ENCODE data around the gene NDUFS7. TPM values are rescaled to one million over a fixed set of nuclear protein-coding genes. Genes with fewer than 3 reads are reported as not detected.

Gene NDUFS7
- total RNA-seq, 4 donors from 2014 or later = 259 to 497 (median 377) TPM

DNA sequence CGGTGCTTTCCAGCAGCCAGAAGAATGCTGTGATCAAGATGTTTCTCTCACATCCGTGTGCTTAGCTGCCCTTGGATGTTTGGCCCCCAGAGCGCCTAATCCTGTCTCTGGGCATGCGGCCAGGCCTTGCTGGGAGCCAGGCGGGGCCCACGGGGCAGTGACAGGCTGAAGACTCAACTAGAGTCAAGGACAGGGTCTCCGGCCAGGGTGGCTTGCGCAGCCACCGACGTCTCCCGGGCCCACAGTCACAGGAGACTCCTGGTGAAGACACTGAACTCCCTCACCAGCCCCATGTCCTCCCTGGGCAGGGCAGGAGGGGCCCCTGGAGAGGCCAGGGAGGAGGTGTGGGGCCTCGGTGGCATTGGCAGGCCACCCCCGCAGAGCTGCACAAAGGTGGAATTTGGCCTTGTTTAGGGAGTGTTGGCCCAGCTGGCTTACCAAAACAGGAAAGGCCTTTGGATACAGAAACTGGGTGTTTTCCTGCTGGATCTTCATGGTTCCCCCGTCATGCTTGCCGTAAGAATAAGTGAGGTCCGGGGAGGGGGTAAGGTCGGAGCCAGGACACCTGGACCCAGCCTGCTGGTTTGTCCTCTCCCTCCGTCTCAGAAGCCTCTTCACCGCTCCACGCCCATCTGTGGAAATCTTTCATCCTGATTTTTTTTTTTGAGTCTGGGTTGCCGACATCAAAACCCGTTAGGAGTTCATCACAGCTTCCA lies 10.0 kb upstream of the NDUFS7 start:
- peak; percentile 14 to 18 for ATAC-seq
- TF ChIP-seq, protein P1, sequence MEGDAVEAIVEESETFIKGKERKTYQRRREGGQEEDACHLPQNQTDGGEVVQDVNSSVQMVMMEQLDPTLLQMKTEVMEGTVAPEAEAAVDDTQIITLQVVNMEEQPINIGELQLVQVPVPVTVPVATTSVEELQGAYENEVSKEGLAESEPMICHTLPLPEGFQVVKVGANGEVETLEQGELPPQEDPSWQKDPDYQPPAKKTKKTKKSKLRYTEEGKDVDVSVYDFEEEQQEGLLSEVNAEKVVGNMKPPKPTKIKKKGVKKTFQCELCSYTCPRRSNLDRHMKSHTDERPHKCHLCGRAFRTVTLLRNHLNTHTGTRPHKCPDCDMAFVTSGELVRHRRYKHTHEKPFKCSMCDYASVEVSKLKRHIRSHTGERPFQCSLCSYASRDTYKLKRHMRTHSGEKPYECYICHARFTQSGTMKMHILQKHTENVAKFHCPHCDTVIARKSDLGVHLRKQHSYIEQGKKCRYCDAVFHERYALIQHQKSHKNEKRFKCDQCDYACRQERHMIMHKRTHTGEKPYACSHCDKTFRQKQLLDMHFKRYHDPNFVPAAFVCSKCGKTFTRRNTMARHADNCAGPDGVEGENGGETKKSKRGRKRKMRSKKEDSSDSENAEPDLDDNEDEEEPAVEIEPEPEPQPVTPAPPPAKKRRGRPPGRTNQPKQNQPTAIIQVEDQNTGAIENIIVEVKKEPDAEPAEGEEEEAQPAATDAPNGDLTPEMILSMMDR (IDR thresholded peaks at IDR 0.05 in 4 of 5, conservative IDR thresholded peaks at IDR 0.05 in 1 of 5) = no peak
- TF ChIP-seq POLR2A (IDR thresholded peaks at IDR 0.05) = peak in 1 of 2 donors; percentile 2
- Histone ChIP-seq H3K27me3 (no peaks in the 10 kb centered on the region), H3K4me1 (peaks cover 0 to 3% of the 10 kb centered on the region in 2 donors), H3K4me3 (no peak overlapping the region), H3K36me3 (peaks cover 0 to 59% of the 10 kb centered on the region in 2 donors), H3K27ac (peak overlapping the region; percentile 55 to 76 (median 70)), H3K9me3 (no peaks in the 10 kb centered on the region)
- intact Hi-C loops (cut with DNase I; ENCODE audit: low total_unique reads) (no loop called here), in situ Hi-C loops (cut with MboI; ENCODE audit: low sequenced_read_pairs in 4 of 4) (no loop called here)
- DNase-seq = no peak

DNA sequence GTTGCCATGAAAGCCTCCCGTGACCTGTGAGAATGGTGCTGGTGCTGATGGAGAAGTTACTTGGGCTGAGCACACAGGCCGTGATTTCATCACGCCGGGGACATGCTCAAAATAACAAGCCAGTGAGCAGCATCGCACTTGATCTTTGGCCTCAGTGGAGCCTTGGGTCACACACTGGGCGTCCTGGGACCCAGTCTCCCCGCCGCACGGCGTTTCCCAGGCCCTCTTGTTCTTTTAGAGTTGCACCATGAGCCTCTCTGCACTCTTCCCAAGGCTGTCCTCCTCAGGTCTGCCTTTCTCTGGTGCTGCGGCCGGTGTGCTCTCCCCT lies 9.5 kb upstream of the NDUFS7 start:
- H3K27ac ChIP-seq = peak overlapping the region; percentile 55 to 76 (median 70)
- peaks cover 0 to 57% of the 10 kb centered on the region in 2 donors for H3K36me3 ChIP-seq
- TF ChIP-seq, protein P1 (IDR thresholded peaks at IDR 0.05 in 4 of 5, conservative IDR thresholded peaks at IDR 0.05 in 1 of 5) = no peak
- TF ChIP-seq POLR2A (IDR thresholded peaks at IDR 0.05) = peak in 1 of 2 donors; percentile 3
- peak; percentile 39 to 49 for ATAC-seq
- intact Hi-C loops (cut with DNase I; ENCODE audit: low total_unique reads) (no loop called here), in situ Hi-C loops (cut with MboI; ENCODE audit: low sequenced_read_pairs in 4 of 4) (no loop called here)
- peaks cover 0 to 3% of the 10 kb centered on the region in 2 donors for H3K4me1 ChIP-seq
- no peak overlapping the region for H3K4me3 ChIP-seq
- no peaks in the 10 kb centered on the region for H3K27me3 ChIP-seq
- H3K9me3 ChIP-seq = no peaks in the 10 kb centered on the region
- peak in 1 of 2 donors; percentile 32 for DNase-seq

DNA sequence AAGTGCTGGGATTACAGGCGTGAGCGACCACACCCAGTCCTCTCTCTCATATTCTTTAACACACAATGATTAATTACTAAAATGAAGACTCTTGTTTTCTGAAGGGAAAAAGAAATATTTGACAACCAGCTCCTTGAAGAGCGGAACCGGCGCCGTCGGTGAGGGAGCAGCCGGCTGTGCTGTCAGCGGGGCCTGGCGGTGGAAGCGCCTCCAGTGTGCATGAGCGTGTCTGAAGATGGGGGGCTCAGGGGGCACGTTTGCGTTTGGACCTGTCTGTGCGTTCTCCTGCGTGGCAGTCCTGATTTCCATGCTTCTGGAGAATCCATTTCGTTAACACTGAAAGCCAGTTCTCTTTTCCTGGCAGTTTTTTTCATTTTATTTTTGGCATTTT lies 7.3 kb upstream of the NDUFS7 start:
- Histone ChIP-seq H3K27ac (no peak overlapping the region), H3K27me3 (no peaks in the 10 kb centered on the region), H3K9me3 (no peaks in the 10 kb centered on the region), H3K36me3 (peaks cover 0 to 36% of the 10 kb centered on the region in 2 donors), H3K4me1 (peaks cover 1 to 4% of the 10 kb centered on the region in 2 donors), H3K4me3 (no peak overlapping the region)
- TF ChIP-seq POLR2A (IDR thresholded peaks at IDR 0.05) = no peak
- TF ChIP-seq, protein P1 (IDR thresholded peaks at IDR 0.05 in 4 of 5, conservative IDR thresholded peaks at IDR 0.05 in 1 of 5) = no peak
- ATAC-seq (no peak), DNase-seq (no peak)
- in situ Hi-C loops (cut with MboI; ENCODE audit: low sequenced_read_pairs in 4 of 4) = no loop called here
- intact Hi-C loops (cut with DNase I; ENCODE audit: low total_unique reads) = no loop called here

DNA sequence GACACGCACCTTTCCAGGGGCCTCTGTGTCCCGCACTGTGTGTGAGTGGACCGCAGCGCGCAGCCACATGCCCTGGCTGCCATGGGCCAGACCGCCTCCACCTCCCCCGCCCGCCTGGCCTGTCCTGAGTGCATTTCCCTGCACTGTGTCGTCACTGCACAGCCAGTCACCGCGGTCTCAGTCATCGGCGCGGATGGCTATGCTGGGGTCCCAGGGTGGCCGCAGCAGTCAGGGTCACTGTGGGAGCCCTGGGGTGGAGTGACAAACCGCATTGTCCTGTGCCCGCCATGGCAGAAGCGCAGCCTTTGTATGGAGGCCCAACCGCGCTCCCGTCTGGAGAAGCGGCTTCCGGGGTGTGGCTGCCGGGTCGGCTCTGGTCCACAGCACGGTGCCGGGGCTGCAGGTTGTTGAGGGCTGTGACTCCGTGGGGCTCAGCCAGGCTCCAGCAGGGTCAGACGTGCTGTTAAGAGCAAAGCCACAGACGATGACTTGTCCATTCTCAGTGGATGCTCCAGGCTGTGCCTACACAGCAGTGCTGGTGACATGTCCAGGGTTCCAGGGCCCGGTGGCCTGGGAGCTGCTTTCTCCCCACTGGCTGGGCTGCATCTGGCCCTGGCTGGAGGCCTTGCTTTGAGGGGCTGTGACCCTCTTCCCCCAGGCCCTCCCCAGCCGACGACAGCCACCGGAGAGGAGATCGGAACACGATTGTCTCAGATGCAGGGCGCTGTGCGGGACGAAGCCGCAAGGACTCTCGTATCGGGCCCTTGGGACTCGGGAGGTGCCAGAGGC lies 6.3 kb upstream of the NDUFS7 start:
- Histone ChIP-seq H3K27me3 (no peaks in the 10 kb centered on the region), H3K4me3 (no peak overlapping the region), H3K9me3 (no peaks in the 10 kb centered on the region), H3K4me1 (peaks cover 10 to 12% of the 10 kb centered on the region in 2 donors), H3K27ac (no peak overlapping the region), H3K36me3 (peaks cover 0 to 26% of the 10 kb centered on the region in 2 donors)
- no peak for TF ChIP-seq POLR2A (IDR thresholded peaks at IDR 0.05)
- TF ChIP-seq, protein P1 (IDR thresholded peaks at IDR 0.05 in 4 of 5, conservative IDR thresholded peaks at IDR 0.05 in 1 of 5) = no peak
- no peak for DNase-seq
- in situ Hi-C loops (cut with MboI; ENCODE audit: low sequenced_read_pairs in 4 of 4) = no loop called here
- no peak for ATAC-seq
- intact Hi-C loops (cut with DNase I; ENCODE audit: low total_unique reads) = no loop called here
